ENCODE data around the gene AMELX. TPM values are rescaled to one million over a fixed set of nuclear protein-coding genes. Genes with fewer than 3 reads are reported as not detected.
A peak's percentile ranks its signal among the peaks of the same experiment; 100 is the strongest.

The AMELX gene
- total RNA-seq, 4 donors from 2014 or later = not detected

- no peak overlapping the region for H3K4me3 ChIP-seq
- H3K27ac ChIP-seq = no peak overlapping the region
- TF ChIP-seq POLR2A (IDR thresholded peaks at IDR 0.05) (no peak), CTCF (IDR thresholded peaks at IDR 0.05) (no peak)
These were observed 49.5 kb downstream of the AMELX start for GRCh38 chrX:11342673-11343072.

GRCh38 chrX:11346121-11346682, 53.0 kb downstream of the AMELX start:
- H3K4me3 ChIP-seq = no peak overlapping the region
- DNase-seq = no peak
- H3K27ac ChIP-seq = no peak overlapping the region
- WGBS, 2 donors = 68 to 100% methylated on average over 1 to 2 of the region's 2 CpGs
- intact Hi-C loops (cut with DNase I) = no loop called here
- no peaks in the 10 kb centered on the region for H3K27me3 ChIP-seq
- TF ChIP-seq POLR2A (IDR thresholded peaks at IDR 0.05) (no peak), CTCF (IDR thresholded peaks at IDR 0.05) (no peak)
- H3K36me3 ChIP-seq = no peaks in the 10 kb centered on the region
- H3K4me1 ChIP-seq = peaks cover 0 to 13% (median 0%) of the 10 kb centered on the region in 3 donors
- no peaks in the 10 kb centered on the region for H3K9me3 ChIP-seq

More at GRCh38 chrX:11342673-11343072, 49.5 kb downstream of the AMELX start:
- H3K4me1 ChIP-seq = peaks cover 0 to 16% (median 0%) of the 10 kb centered on the region in 3 donors
- H3K27me3 ChIP-seq = no peaks in the 10 kb centered on the region
- intact Hi-C loops (cut with DNase I) = no loop called here
- no peak for DNase-seq
- H3K36me3 ChIP-seq = no peaks in the 10 kb centered on the region
- no peaks in the 10 kb centered on the region for H3K9me3 ChIP-seq

- intact Hi-C loops (cut with DNase I) = no loop called here
- TF ChIP-seq POLR2A (IDR thresholded peaks at IDR 0.05) = no peak
- no peak for TF ChIP-seq CTCF (IDR thresholded peaks at IDR 0.05)
- H3K36me3 ChIP-seq = no peaks in the 10 kb centered on the region
- 42 to 70% methylated on average over 2 to 3 of the region's 3 CpGs for WGBS, 2 donors
- H3K27ac ChIP-seq = no peak overlapping the region
- peaks cover 0 to 2% (median 0%) of the 10 kb centered on the region in 3 donors for H3K4me1 ChIP-seq
- H3K9me3 ChIP-seq = no peaks in the 10 kb centered on the region
- DNase-seq = no peak
- no peak overlapping the region for H3K4me3 ChIP-seq
- no peaks in the 10 kb centered on the region for H3K27me3 ChIP-seq
These were observed 54.1 kb downstream of the AMELX start for GRCh38 chrX:11347300-11347699.

- Histone ChIP-seq H3K27ac (no peak overlapping the region), H3K4me1 (peaks cover 0 to 10% (median 0%) of the 10 kb centered on the region in 3 donors), H3K4me3 (no peak overlapping the region), H3K27me3 (no peaks in the 10 kb centered on the region), H3K9me3 (no peaks in the 10 kb centered on the region), H3K36me3 (no peaks in the 10 kb centered on the region)
- DNase-seq = no peak
- no peak for TF ChIP-seq POLR2A (IDR thresholded peaks at IDR 0.05)
- TF ChIP-seq CTCF (IDR thresholded peaks at IDR 0.05) = no peak
- intact Hi-C loops (cut with DNase I) = no loop called here
- 60 to 80% methylated on average over 1 of the region's 1 CpG for WGBS, 2 donors
These were observed 55.8 kb downstream of the AMELX start for GRCh38 chrX:11349020-11349419.

- Histone ChIP-seq H3K4me1 (peaks cover 0 to 11% (median 0%) of the 10 kb centered on the region in 3 donors), H3K27me3 (no peaks in the 10 kb centered on the region), H3K27ac (peak overlapping the region in 3 of 4 donors; percentile 2 to 70 (median 12)), H3K36me3 (no peaks in the 10 kb centered on the region), H3K9me3 (no peaks in the 10 kb centered on the region), H3K4me3 (no peak overlapping the region)
- no peak for DNase-seq
- WGBS, 2 donors = 53 to 56% methylated on average over 2 of the region's 2 CpGs
- TF ChIP-seq CTCF (IDR thresholded peaks at IDR 0.05) (no peak), POLR2A (IDR thresholded peaks at IDR 0.05) (no peak)
- intact Hi-C loops (cut with DNase I) = no loop called here
These were observed 56.6 kb downstream of the AMELX start for GRCh38 chrX:11349661-11350337.
